GM10266 (cell line): ENCODE data around the gene C1orf50.

Experiments
- DNase-seq: peaks from one replicate; pipeline ENCODE4 v3.0.0; 2012; ENCODE audit errors: extremely low spot score
- TF ChIP-seq, protein P1 (sequence below): IDR thresholded peaks from 2 replicates; pipeline ENCODE4 v1.5.1; 2012; ENCODE audit warnings: mild to moderate bottlenecking, low read depth; ENCODE audit not compliant: control insufficient read depth, insufficient read depth; ENCODE audit errors: missing control alignments

The C1orf50 gene

DNA sequence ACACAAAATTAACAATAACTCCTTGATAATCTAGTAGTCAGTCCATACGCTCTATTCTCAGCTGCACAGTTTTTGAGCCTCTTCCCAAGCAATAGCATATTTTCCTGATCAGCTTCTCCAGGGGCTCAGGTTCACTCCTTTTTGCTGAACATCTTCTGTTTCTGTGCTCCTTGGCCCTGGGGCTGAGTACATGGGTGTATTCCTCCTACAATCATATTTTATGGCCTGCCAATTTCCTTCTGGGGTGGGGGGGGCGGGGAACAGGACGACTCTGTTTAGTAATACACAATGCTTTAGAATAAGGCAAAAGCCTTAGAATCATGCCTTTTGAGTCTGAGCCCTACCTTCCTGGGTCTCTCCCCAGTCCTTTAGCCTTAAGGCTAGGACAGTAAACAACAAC, 35.5 kb upstream of the C1orf50 start:
- DNase-seq, result no peak
- TF ChIP-seq, protein P1, sequence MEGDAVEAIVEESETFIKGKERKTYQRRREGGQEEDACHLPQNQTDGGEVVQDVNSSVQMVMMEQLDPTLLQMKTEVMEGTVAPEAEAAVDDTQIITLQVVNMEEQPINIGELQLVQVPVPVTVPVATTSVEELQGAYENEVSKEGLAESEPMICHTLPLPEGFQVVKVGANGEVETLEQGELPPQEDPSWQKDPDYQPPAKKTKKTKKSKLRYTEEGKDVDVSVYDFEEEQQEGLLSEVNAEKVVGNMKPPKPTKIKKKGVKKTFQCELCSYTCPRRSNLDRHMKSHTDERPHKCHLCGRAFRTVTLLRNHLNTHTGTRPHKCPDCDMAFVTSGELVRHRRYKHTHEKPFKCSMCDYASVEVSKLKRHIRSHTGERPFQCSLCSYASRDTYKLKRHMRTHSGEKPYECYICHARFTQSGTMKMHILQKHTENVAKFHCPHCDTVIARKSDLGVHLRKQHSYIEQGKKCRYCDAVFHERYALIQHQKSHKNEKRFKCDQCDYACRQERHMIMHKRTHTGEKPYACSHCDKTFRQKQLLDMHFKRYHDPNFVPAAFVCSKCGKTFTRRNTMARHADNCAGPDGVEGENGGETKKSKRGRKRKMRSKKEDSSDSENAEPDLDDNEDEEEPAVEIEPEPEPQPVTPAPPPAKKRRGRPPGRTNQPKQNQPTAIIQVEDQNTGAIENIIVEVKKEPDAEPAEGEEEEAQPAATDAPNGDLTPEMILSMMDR, result no peak

DNA sequence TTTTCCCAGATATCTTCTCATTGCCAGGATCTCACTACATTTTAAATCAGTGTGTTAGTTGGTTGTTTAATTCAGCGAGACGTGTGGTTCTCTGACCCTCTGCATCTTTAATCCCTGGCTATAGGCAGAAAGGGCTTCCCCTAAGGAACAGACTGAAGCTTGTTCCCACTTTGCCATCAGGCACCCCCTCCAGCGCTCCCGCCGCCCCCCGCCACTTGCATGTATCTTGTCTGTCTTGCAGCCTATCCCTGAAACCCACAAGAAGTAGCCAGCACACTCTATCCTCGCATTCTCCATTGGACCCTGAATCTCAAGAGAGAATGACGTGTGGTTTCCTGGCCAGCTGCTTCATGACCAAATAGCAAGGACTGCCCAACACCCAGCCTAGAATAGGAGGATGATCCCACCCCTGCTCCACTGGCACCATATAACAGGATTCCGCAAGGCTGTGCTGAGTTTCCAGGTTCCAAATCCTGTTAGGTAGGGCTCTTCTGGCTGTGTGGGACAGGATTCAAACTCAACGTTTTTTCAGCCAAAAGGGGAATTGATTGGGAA, 34.8 kb upstream of the C1orf50 start:
- no peak for DNase-seq
- TF ChIP-seq, protein P1, result no peak

DNA sequence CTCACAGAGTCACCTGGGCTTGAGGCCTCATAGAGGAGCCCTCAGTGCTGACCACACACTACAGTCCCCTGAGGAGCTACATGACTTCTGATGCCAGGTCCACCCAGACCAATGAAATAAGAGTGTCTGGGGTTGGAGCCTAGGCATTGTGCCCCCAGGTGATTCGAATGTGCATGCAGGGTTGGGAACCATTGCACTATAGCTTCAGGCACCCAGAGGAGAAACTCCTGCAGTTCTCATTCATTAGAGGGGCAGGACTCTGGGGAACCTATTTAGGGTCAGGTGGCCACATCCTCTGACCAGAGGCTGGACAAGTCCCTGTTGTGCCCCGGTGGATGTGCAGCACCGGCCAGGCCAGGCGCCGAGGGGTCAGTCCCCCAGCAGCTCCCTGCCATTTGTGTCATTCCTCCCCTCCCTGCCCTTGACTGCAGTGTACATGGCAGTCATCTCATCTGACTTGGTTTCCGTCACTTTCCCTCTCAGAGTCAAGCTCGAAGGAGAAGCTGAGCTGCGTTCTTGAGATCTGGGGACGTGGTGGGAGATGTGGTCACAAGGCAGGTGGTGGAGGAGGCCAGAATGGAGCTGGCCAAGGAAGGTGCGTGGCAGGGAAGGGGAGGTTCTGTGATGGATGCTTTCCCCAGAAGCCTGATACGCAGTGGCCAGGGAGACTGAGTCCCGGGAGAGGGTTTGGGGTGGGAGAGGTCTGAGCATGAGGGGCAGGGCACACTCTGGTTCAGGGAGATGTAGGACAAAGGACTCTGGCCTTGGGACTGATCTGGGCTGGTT, 33.4 kb upstream of the C1orf50 start:
- DNase-seq, result peak; percentile 2
- TF ChIP-seq, protein P1, result no peak

DNA sequence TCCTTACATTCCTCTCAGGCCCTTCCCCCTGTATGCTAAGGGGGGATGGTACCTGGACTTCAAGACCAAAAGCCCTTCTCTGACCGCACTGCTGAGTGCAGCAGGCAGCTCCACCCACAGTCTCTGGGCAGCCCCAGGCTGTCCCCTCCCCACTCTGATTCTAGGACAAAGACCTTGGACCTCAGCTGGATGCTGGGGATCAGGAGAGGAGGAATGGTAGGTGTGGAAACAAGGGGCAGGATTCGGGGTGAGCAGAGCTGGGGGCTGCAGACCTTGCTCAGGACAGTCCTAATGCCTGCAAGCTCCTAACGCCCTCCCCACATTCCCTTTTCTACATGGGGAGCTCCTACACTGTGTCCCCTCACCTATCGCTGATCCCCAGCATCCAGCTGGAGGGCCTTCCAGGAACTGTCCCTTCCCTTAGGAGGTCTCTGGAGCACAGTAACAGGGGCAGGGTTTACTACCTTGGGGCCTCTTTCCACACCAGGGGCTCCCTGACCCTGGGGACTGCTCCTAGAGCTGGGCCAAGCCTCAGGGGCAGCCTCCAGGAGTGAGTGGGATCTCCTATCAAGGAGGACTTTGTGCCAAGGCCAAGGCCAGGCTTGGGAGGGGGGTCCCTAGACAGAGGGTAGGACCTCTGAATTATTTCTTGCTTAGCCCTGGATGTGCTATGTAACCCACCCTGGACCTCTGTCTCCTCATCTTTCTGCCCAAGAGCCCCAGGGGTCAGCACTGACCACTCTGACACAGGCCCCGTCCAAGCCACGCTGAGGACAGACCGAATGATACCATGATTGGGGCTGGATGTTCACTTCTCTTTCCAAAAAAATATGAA, 32.6 kb upstream of the C1orf50 start:
- TF ChIP-seq, protein P1, result no peak
- DNase-seq, result peak; percentile 7

DNA sequence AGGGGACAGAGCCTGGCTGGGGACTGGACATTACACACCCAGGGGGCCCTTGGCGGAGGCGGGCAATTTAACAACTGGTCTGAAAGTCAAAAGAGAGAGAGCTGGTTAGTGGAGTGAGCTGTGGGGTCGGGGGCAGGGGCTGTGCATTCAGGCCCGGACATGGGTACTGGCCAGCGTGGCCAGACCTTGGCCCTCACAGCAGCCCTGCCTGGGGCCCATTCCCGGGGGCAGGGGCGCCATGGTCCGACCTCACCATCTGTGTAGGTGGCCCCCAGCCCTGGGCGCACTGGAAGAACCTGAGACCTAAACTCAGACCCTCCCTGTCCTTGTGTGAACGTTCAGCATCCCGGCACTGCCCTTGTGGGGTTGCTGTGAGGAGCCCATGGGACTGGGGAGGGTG, 32.0 kb upstream of the C1orf50 start:
- TF ChIP-seq, protein P1, result no peak
- no peak for DNase-seq

DNA sequence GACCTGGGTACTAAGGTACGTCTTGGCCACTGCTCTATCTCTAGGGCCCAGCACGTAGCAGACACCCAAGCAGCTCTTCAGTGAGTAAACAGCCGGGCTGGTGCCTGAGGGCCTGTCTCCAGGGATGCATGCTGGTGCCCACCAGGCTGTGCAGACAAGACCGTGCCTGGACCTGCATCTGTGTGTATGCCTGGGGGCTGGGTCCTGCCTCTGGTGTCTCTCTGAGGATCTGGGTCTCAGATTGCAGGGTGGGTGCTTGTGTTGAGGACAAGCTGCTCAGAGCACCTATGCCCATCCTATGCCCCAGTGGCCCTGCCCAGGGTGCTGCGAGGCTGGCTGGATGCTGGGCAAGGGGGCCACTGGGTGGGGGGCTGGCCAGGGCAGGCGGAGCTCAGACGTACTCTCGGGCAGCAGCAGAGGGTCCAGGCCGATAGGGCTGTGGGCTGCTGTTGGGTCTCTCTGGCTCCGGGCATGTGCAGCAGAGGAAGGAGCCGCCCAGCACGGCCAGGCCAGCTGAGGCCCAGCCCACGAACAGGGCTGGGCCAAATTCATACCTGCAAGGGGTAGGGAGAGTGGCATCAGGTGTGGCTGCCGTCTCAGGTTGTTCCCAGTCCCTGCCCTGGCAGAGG, 31.5 kb upstream of the C1orf50 start:
- TF ChIP-seq, protein P1, result no peak
- DNase-seq, result no peak
